HCT116 (cell line): Measurements from ENCODE around the gene RFX2. TPM values are rescaled to one million over a fixed set of nuclear protein-coding genes. Genes with fewer than 3 reads are reported as not detected.

ENCODE experiments used
- ATAC-seq: fragments of 200-7000 bp; cut with Tn5 transposase; 2 replicates; pipeline ENCODE4 v1.9.1; 2020; ENCODE audit warnings: mild to moderate bottlenecking, moderate library complexity
- BruUV-seq: library from RNA; stranded (reverse); fragments of 400-500 nt; replicated peaks from 2 replicates; lab custom pipeline; 2021; lab: Mats Ljungman, UMichigan
- CTCF ChIA-PET: fragments of 300-600 bp; sonication (Branson Sonifier 250); formaldehyde crosslinking; loops from one replicate; lab custom pipeline; 2021; ENCODE audit warnings: antibody characterized with exemption; lab: Charles Lee
- POLR2A ChIA-PET: fragments of 300-600, 350-600 bp; sonication (Branson Sonifier 250); formaldehyde crosslinking; loops from one replicate; lab custom pipeline; 2021; ENCODE audit warnings: antibody characterized with exemption; lab: Charles Lee
- RAD21 ChIA-PET, 2 experiments: fragments of 300-600 bp; sonication (Branson Sonifier 250); formaldehyde crosslinking; loops; one replicate each; lab custom pipeline; 2023; ENCODE audit warnings: low total read pairs in 2 of 2; ENCODE audit not compliant: uncharacterized antibody in 2 of 2, unreplicated experiment in 2 of 2, low non-redundant PET in 1 of 2; lab: Charles Lee
- DNase-seq: peaks from one replicate; pipeline ENCODE4 v3.0.0-alpha.2; 2010; ENCODE audit warnings: low read depth, low spot score
- H2AFZ ChIP-seq: fragments of 200-600 bp; shearing (Covaris generic), sonication (generic); 2 replicates; pipeline ENCODE4 v1.6.1; 2017; ENCODE audit warnings: low read depth, mixed run types, mixed read lengths, antibody characterized with exemption, low read length; ENCODE audit not compliant: poor library complexity, severe bottlenecking
- H3K27ac ChIP-seq: 2 replicates; pipeline ENCODE4 v1.5.1; 2012; ENCODE audit warnings: low read depth, low read length
- H3K27me3 ChIP-seq: fragments of 200-600 bp; sonication (generic); 2 replicates; pipeline ENCODE4 v1.6.1; 2016; ENCODE audit warnings: mixed run types, low read length, mixed read lengths; ENCODE audit not compliant: insufficient read depth
- H3K36me3 ChIP-seq, 2 experiments: fragments of 200-500 bp in 1 of 2; fragments of 200-600 bp in 1 of 2; sonication (Bioruptor generic) in 1 of 2; sonication (generic) in 1 of 2; 2 replicates each; pipeline versions ENCODE4 v1.5.1 to v1.6.1; 2014 to 2016; ENCODE audit warnings: low read length in 2 of 2, inconsistent platforms in 1 of 2, mixed read lengths in 1 of 2, mixed run types in 1 of 2; ENCODE audit not compliant: insufficient read depth in 2 of 2, control insufficient read depth in 1 of 2
- H3K4me1 ChIP-seq, 2 experiments: fragments of 200-600 bp in 1 of 2; sonication (generic) in 1 of 2; 2 replicates each; pipeline versions ENCODE4 v1.5.1 to v1.6.1; 2012 to 2017; ENCODE audit warnings: low read length in 2 of 2, inconsistent platforms in 1 of 2, mild to moderate bottlenecking in 1 of 2, mixed read lengths in 1 of 2, mixed run types in 1 of 2, moderate library complexity in 1 of 2; ENCODE audit not compliant: insufficient read depth in 2 of 2, control insufficient read depth in 1 of 2
- H3K4me2 ChIP-seq: fragments of 200-600 bp; sonication (generic); 2 replicates; pipeline ENCODE4 v1.6.1; 2017; ENCODE audit warnings: mixed run types, low read length, mixed read lengths
- H3K4me3 ChIP-seq, 2 experiments: fragments of 200-600 bp in 1 of 2; sonication (generic) in 1 of 2; replicated peaks in 1 of 2; 2 replicates each; pipeline ENCODE4 v1.5.1; 2011 to 2016; ENCODE audit warnings: low read length in 2 of 2, control low read depth in 1 of 2, low read depth in 1 of 2, mild to moderate bottlenecking in 1 of 2, mixed read lengths in 1 of 2, mixed run types in 1 of 2
- H3K79me2 ChIP-seq: fragments of 200-600 bp; sonication (generic); 2 replicates; pipeline ENCODE4 v1.6.1; 2017; ENCODE audit warnings: mild to moderate bottlenecking, mixed run types, low read length, moderate library complexity, mixed read lengths; ENCODE audit not compliant: insufficient read depth
- H3K9ac ChIP-seq: fragments of 200-600 bp; sonication (generic); 2 replicates; pipeline ENCODE4 v1.6.1; 2016; ENCODE audit warnings: low read length, mixed read lengths
- H3K9me2 ChIP-seq: fragments of 200-600 bp; sonication (generic), shearing (Covaris generic); 2 replicates; pipeline ENCODE4 v1.6.1; 2017; ENCODE audit warnings: mixed run types, mild to moderate bottlenecking, moderate library complexity; ENCODE audit not compliant: insufficient read depth
- H3K9me3 ChIP-seq, 2 experiments: fragments of 200-500 bp in 1 of 2; fragments of 200-600 bp in 1 of 2; sonication (Bioruptor generic) in 1 of 2; sonication (generic) in 1 of 2; 2 replicates each; pipeline ENCODE4 v1.6.1; 2014 to 2017; ENCODE audit warnings: low read length in 2 of 2, mixed read lengths in 2 of 2, inconsistent platforms in 1 of 2, low read depth in 1 of 2, mild to moderate bottlenecking in 1 of 2, mixed run types in 1 of 2, moderate library complexity in 1 of 2; ENCODE audit not compliant: control insufficient read depth in 1 of 2, insufficient read depth in 1 of 2
- H4K20me1 ChIP-seq: fragments of 200-600 bp; sonication (generic), shearing (Covaris generic); 2 replicates; pipeline ENCODE4 v1.6.1; 2017; ENCODE audit warnings: mixed run types, mild to moderate bottlenecking, moderate library complexity; ENCODE audit not compliant: insufficient read depth
- CBX3 ChIP-seq: IDR thresholded peaks from 2 replicates; pipeline ENCODE4 v1.6.1; 2012; ENCODE audit warnings: low read depth
- EGR1 ChIP-seq: IDR thresholded peaks from 2 replicates; pipeline ENCODE4 v1.6.1; 2012; ENCODE audit warnings: low read depth
- ELF1 ChIP-seq: IDR thresholded peaks from 2 replicates; pipeline ENCODE4 v1.6.1; 2012; ENCODE audit warnings: low read depth, borderline replicate concordance
- EZH2 ChIP-seq: fragments of 200-600 bp; sonication (generic); IDR thresholded peaks from 2 replicates; pipeline ENCODE4 v1.6.1; 2017; ENCODE audit warnings: antibody characterized with exemption, mixed run types
- EZH2phosphoT487 ChIP-seq: fragments of 200-600 bp; IDR thresholded peaks from 2 replicates; pipeline ENCODE4 v1.6.1; 2018; ENCODE audit warnings: antibody characterized with exemption, borderline replicate concordance
- FOSL1 ChIP-seq: IDR thresholded peaks from 2 replicates; pipeline ENCODE4 v1.6.1; 2012; ENCODE audit warnings: low read depth
- JUND ChIP-seq: IDR thresholded peaks from 2 replicates; pipeline ENCODE4 v1.6.1; 2012
- POLR2A ChIP-seq: IDR thresholded peaks from 2 replicates; pipeline ENCODE4 v1.7.0; 2011; ENCODE audit warnings: borderline replicate concordance; ENCODE audit not compliant: insufficient read depth, insufficient read length; ENCODE audit errors: extremely low read depth
- POLR2AphosphoS5 ChIP-seq: IDR thresholded peaks from 2 replicates; pipeline ENCODE4 v1.6.1; 2011; ENCODE audit warnings: mild to moderate bottlenecking, low read depth, low read length, moderate library complexity
- RAD21 ChIP-seq: IDR thresholded peaks from 2 replicates; pipeline ENCODE4 v1.6.1; 2012; ENCODE audit warnings: low read depth, mild to moderate bottlenecking
- SIN3A ChIP-seq: IDR thresholded peaks from 2 replicates; pipeline ENCODE4 v1.6.1; 2012; ENCODE audit warnings: low read depth
- SRF ChIP-seq: IDR thresholded peaks from 2 replicates; pipeline ENCODE4 v1.6.1; 2012; ENCODE audit warnings: low read depth
- TCF7L2 ChIP-seq: IDR thresholded peaks from 2 replicates; pipeline ENCODE4 v1.7.0; 2011; ENCODE audit warnings: borderline replicate concordance, inconsistent platforms; ENCODE audit not compliant: insufficient read depth, insufficient read length; ENCODE audit errors: extremely low read depth
- YY1 ChIP-seq: IDR thresholded peaks from 2 replicates; pipeline ENCODE4 v1.6.1; 2011; ENCODE audit warnings: low read length, low read depth, moderate library complexity, mild to moderate bottlenecking; ENCODE audit not compliant: insufficient replicate concordance; ENCODE audit errors: extremely low read depth
- ZFX ChIP-seq: fragments of 450-650 bp; IDR thresholded peaks from 2 replicates; pipeline ENCODE4 v1.6.1; 2017
- ZNF274 ChIP-seq: fragments of 200-500 bp; sonication (Bioruptor generic); IDR thresholded peaks from 2 replicates; pipeline ENCODE4 v1.6.1; 2014; ENCODE audit warnings: mild to moderate bottlenecking, low read depth, low read length, inconsistent platforms
- intact Hi-C: fragments of 100-400 bp; cut with micrococcal nuclease; formaldehyde crosslinking; loops from 2 replicates; pipeline ENCODE4 v1.10.0; 2022
- total RNA-seq: library from RNA; stranded (reverse); gene quantifications from one replicate; pipeline ENCODE4 v1.2.1, GENCODE V29; 2021; ENCODE audit not compliant: unreplicated experiment
- TF ChIP-seq, protein P1 (sequence below): IDR thresholded peaks from 2 replicates; pipeline ENCODE4 v1.6.1; 2012
- TF ChIP-seq, protein P2 (sequence below): IDR thresholded peaks from 2 replicates; pipeline ENCODE4 v1.6.1; 2011; ENCODE audit warnings: mild to moderate bottlenecking, low read length, moderate library complexity; ENCODE audit not compliant: insufficient replicate concordance; ENCODE audit errors: extremely low read depth
- TF ChIP-seq, protein P3 (sequence below): IDR thresholded peaks from 2 replicates; pipeline ENCODE4 v1.6.1; 2012

RFX2 gene
- total RNA-seq, 1 experiment from 2014 or later: 13.7 TPM

DNA sequence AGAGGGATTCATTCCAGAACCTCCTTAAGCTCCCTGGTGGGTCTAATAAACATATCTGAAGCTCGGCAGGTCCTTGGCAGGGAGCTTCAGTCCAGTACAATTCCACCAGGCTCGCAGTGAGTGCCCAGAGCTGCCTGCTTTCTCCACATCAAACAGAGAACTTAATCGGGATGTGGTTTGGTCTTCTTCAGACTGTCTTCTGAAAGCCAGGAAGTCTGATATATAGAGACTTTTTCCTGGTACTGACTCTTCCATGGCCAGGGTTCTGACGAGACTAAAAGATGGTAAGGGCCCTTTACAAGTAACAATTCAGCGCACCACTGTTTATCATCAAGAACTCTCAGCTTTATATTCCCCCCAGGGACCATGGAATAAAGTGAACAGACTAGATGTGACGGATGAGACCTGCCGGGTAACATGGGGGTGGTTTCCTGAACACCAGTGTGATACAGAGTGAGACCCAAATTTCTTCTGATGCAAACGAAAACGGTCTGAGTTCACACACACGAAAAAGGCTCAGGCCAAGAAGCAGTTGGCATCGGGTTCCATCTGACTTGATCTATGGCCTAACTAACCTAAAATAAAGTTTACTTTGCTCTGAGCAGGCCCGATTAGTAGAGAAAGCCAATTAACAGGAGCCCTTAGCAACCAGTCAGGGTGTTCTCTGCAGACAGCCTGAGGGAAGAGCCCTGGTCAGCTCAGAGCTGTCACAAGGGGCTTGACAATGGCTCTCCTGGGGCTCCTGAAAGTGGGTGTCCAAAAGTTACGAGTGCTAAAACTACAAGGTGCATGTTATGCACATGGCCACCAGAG, 161.3 kb downstream of the RFX2 start:
- no peak overlapping the region for H3K9ac ChIP-seq
- ChIA-PET CTCF (no interaction called here), POLR2A (no interaction called here), RAD21 (interaction anchor here in 1 of 2 experiments (0.7 kb wide), 1 partner anchor 181 kb away, joined by 3 read pairs; no protein-coding TSS in a partner anchor)
- TF ChIP-seq, protein P1, sequence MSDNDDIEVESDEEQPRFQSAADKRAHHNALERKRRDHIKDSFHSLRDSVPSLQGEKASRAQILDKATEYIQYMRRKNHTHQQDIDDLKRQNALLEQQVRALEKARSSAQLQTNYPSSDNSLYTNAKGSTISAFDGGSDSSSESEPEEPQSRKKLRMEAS: no peak
- TF ChIP-seq CBX3 (no peak), EGR1 (no peak), SIN3A (no peak), ZFX (no peak), RAD21 (no peak), POLR2A (no peak), TCF7L2 (no peak), JUND (no peak), POLR2AphosphoS5 (no peak), SRF (no peak), ELF1 (no peak), YY1 (no peak), ZNF274 (no peak), EZH2phosphoT487 (no peak), EZH2 (no peak), FOSL1 (no peak)
- TF ChIP-seq, protein P2, sequence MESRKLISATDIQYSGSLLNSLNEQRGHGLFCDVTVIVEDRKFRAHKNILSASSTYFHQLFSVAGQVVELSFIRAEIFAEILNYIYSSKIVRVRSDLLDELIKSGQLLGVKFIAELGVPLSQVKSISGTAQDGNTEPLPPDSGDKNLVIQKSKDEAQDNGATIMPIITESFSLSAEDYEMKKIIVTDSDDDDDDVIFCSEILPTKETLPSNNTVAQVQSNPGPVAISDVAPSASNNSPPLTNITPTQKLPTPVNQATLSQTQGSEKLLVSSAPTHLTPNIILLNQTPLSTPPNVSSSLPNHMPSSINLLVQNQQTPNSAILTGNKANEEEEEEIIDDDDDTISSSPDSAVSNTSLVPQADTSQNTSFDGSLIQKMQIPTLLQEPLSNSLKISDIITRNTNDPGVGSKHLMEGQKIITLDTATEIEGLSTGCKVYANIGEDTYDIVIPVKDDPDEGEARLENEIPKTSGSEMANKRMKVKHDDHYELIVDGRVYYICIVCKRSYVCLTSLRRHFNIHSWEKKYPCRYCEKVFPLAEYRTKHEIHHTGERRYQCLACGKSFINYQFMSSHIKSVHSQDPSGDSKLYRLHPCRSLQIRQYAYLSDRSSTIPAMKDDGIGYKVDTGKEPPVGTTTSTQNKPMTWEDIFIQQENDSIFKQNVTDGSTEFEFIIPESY: no peak
- TF ChIP-seq, protein P3, sequence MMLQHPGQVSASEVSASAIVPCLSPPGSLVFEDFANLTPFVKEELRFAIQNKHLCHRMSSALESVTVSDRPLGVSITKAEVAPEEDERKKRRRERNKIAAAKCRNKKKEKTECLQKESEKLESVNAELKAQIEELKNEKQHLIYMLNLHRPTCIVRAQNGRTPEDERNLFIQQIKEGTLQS: no peak
- H3K27ac ChIP-seq: no peak overlapping the region
- no TSS peak for BruUV-seq
- no peaks in the 10 kb centered on the region for H3K9me3 ChIP-seq
- no peaks in the 10 kb centered on the region for H3K27me3 ChIP-seq
- ATAC-seq (no peak), DNase-seq (no peak)
- H2AFZ ChIP-seq: no peak overlapping the region
- no peak overlapping the region for H3K4me3 ChIP-seq
- peaks cover 96% of the 10 kb centered on the region for H3K79me2 ChIP-seq
- peaks cover 0 to 23% of the 10 kb centered on the region in 2 experiments; a peak in 1 of 4 replicates for H3K36me3 ChIP-seq
- no peak overlapping the region for H3K4me2 ChIP-seq
- H3K4me1 ChIP-seq: no peaks in the 10 kb centered on the region
- H3K9me2 ChIP-seq: no peaks in the 10 kb centered on the region
- intact Hi-C loops: no loop called here
- H4K20me1 ChIP-seq: peaks cover 9% of the 10 kb centered on the region; the same call in 1 of the 2 replicates
